ENCODE results near the gene BATF2. TPM values are rescaled to one million over a fixed set of nuclear protein-coding genes. Genes with fewer than 3 reads are reported as not detected.

Gene BATF2
- total and polyA plus RNA-seq, 10 of the 15 experiments (the other 5 are each of a cell fraction or from before 2014, with no cell fraction given) = 0.18 to 1.1 (median 0.38) TPM; not detected in 1

DNA sequence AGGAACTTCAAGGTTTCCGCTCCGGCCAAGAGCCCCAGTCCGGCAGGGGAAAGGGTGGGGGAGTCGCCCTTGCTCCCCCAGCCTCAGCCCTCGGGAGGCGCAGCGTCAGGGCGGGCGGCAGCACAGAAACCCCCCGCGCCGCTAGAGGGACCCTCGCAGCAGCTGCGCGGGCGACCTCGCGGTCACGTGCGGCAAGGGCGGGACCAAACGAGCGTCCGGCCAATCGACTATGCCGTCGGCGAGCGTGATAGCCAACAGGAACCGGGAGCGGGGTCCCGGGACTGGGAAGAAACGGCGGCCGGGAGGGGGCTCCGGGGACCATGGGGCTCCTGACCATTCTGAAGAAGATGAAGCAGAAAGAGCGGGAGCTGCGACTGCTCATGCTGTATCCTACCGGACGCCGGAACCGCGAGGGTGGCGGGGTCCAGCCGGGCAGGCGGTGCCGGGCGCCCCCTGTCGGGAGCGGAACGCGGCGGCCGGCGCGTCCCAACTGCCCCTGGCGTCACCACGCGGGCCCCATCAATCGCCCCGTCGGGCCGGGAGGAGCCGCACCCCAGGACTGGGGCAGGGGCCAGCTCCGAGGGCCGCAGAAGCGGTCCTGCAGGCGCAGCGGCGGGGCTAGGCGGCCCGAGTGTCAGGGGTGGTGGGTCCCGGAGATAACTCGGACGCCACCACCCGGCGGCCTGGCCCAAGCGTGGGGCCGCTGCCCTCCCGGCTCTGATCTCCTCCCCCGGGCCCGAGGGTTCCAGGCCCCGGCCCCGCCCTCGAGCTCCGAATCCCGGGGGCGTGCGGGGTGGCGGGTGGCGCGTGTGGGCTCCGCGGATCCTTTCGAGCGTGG is 17.3 kb upstream of the BATF2 start, which contains the start of gene ARL2 (continued):
- TF ChIP-seq, protein P1, sequence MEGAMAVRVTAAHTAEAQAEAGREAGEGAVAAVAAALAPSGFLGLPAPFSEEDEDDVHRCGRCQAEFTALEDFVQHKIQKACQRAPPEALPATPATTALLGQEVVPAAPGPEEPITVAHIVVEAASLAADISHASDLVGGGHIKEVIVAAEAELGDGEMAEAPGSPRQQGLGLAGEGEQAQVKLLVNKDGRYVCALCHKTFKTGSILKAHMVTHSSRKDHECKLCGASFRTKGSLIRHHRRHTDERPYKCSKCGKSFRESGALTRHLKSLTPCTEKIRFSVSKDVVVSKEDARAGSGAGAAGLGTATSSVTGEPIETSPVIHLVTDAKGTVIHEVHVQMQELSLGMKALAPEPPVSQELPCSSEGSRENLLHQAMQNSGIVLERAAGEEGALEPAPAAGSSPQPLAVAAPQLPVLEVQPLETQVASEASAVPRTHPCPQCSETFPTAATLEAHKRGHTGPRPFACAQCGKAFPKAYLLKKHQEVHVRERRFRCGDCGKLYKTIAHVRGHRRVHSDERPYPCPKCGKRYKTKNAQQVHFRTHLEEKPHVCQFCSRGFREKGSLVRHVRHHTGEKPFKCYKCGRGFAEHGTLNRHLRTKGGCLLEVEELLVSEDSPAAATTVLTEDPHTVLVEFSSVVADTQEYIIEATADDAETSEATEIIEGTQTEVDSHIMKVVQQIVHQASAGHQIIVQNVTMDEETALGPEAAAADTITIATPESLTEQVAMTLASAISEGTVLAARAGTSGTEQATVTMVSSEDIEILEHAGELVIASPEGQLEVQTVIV (IDR thresholded peaks at IDR 0.05; ENCODE audit: borderline replicate concordance, partially characterized antibody) = peak; percentile 9
- peak; percentile 71; the same call in 1 of the 2 replicates for TF ChIP-seq RB1 (IDR thresholded peaks at IDR 0.05; ENCODE audit: borderline replicate concordance)
- peak; percentile 36; the same call in 1 of the 2 replicates for TF ChIP-seq POLR2AphosphoS2 (IDR thresholded peaks at IDR 0.05; ENCODE audit: low read depth, low read length)
- no peak for TF ChIP-seq GABPA (IDR thresholded peaks at IDR 0.05; ENCODE audit: low read depth)
- TF ChIP-seq, protein P2, sequence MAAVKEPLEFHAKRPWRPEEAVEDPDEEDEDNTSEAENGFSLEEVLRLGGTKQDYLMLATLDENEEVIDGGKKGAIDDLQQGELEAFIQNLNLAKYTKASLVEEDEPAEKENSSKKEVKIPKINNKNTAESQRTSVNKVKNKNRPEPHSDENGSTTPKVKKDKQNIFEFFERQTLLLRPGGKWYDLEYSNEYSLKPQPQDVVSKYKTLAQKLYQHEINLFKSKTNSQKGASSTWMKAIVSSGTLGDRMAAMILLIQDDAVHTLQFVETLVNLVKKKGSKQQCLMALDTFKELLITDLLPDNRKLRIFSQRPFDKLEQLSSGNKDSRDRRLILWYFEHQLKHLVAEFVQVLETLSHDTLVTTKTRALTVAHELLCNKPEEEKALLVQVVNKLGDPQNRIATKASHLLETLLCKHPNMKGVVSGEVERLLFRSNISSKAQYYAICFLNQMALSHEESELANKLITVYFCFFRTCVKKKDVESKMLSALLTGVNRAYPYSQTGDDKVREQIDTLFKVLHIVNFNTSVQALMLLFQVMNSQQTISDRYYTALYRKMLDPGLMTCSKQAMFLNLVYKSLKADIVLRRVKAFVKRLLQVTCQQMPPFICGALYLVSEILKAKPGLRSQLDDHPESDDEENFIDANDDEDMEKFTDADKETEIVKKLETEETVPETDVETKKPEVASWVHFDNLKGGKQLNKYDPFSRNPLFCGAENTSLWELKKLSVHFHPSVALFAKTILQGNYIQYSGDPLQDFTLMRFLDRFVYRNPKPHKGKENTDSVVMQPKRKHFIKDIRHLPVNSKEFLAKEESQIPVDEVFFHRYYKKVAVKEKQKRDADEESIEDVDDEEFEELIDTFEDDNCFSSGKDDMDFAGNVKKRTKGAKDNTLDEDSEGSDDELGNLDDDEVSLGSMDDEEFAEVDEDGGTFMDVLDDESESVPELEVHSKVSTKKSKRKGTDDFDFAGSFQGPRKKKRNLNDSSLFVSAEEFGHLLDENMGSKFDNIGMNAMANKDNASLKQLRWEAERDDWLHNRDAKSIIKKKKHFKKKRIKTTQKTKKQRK (IDR thresholded peaks at IDR 0.05; ENCODE audit: low read depth, low read length) = no peak
- TF ChIP-seq, protein P3, sequence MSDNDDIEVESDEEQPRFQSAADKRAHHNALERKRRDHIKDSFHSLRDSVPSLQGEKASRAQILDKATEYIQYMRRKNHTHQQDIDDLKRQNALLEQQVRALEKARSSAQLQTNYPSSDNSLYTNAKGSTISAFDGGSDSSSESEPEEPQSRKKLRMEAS (IDR thresholded peaks at IDR 0.05; ENCODE audit: low read depth, low read length) = peak; percentile 96
- peak; percentile 90 for TF ChIP-seq FOXK2 (IDR thresholded peaks at IDR 0.05)
- TF ChIP-seq ZNF622 (IDR thresholded peaks at IDR 0.05) = no peak
